Measurements from ENCODE around the gene FBXO15. TPM values are rescaled to one million over a fixed set of nuclear protein-coding genes. Genes with fewer than 3 reads are reported as not detected.

The FBXO15 gene
- total and polyA plus RNA-seq, 8 donors = 0.62 to 31.0 (median 0.84) TPM; not detected in 4

GRCh38 chr18:74116633-74117554 is 30.7 kb downstream of the FBXO15 start:
- Histone ChIP-seq H3K27me3 (peaks cover 0 to 5% (median 0%) of the 10 kb centered on the region in 3 donors), H3K27ac (no peak overlapping the region), H3K9me3 (peaks cover 0 to 12% (median 3%) of the 10 kb centered on the region in 4 donors), H3K4me1 (peaks cover 0 to 5% (median 0%) of the 10 kb centered on the region in 4 donors), H3K36me3 (no peaks in the 10 kb centered on the region), H3K4me3 (no peak overlapping the region)
- intact Hi-C loops (cut with DNase I; ENCODE audit: low total_unique reads) = no loop called here
- WGBS, 5 donors = 25 to 33% (median 30%) methylated on average over 9 of the region's 9 CpGs
- peak in 1 of 2 donors; percentile 59 for DNase-seq
- TF ChIP-seq CTCF (IDR thresholded peaks at IDR 0.05) (peak in 4 of 7 experiments; percentile 18 to 46 (median 35)), POLR2AphosphoS5 (IDR thresholded peaks at IDR 0.05) (no peak)

- 56 to 83% (median 70%) methylated on average over 4 of the region's 4 CpGs for WGBS, 5 donors
- no peak overlapping the region for H3K4me3 ChIP-seq
- intact Hi-C loops (cut with DNase I; ENCODE audit: low total_unique reads) = no loop called here
- H3K27ac ChIP-seq = no peak overlapping the region
- peaks cover 0 to 5% (median 0%) of the 10 kb centered on the region in 3 donors for H3K27me3 ChIP-seq
- peaks cover 0 to 13% (median 3%) of the 10 kb centered on the region in 4 donors for H3K9me3 ChIP-seq
- TF ChIP-seq EP300 (IDR thresholded peaks at IDR 0.05) (no peak), CTCF (IDR thresholded peaks at IDR 0.05) (no peak), POLR2AphosphoS5 (IDR thresholded peaks at IDR 0.05) (no peak), POLR2A (IDR thresholded peaks at IDR 0.05) (no peak)
- H3K4me1 ChIP-seq = peaks cover 0 to 5% (median 0%) of the 10 kb centered on the region in 4 donors
- no peaks in the 10 kb centered on the region for H3K36me3 ChIP-seq
- no peak for DNase-seq
Observed at GRCh38 chr18:74115046-74115445, 32.6 kb downstream of the FBXO15 start.

GRCh38 chr18:74114116-74114515 is 33.5 kb downstream of the FBXO15 start:
- Histone ChIP-seq H3K4me1 (peaks cover 0 to 5% (median 0%) of the 10 kb centered on the region in 4 donors), H3K9me3 (peaks cover 0 to 13% (median 3%) of the 10 kb centered on the region in 4 donors), H3K27ac (no peak overlapping the region), H3K4me3 (no peak overlapping the region), H3K36me3 (no peaks in the 10 kb centered on the region), H3K27me3 (no peaks in the 10 kb centered on the region)
- intact Hi-C loops (cut with DNase I; ENCODE audit: low total_unique reads) = no loop called here
- TF ChIP-seq POLR2A (IDR thresholded peaks at IDR 0.05) (no peak), EP300 (IDR thresholded peaks at IDR 0.05) (no peak), POLR2AphosphoS5 (IDR thresholded peaks at IDR 0.05) (no peak), CTCF (IDR thresholded peaks at IDR 0.05) (no peak)
- WGBS, 5 donors = 30 to 71% (median 54%) methylated on average over 1 of the region's 1 CpG
- DNase-seq = no peak

- no peak overlapping the region for H3K27ac ChIP-seq
- H3K9me3 ChIP-seq = peaks cover 0 to 17% (median 4%) of the 10 kb centered on the region in 4 donors
- no peak for TF ChIP-seq CTCF (IDR thresholded peaks at IDR 0.05)
- no peak for TF ChIP-seq EP300 (IDR thresholded peaks at IDR 0.05)
- no peak for TF ChIP-seq POLR2AphosphoS5 (IDR thresholded peaks at IDR 0.05)
- TF ChIP-seq POLR2A (IDR thresholded peaks at IDR 0.05) = no peak
- intact Hi-C loops (cut with DNase I; ENCODE audit: low total_unique reads) = no loop called here
- DNase-seq = no peak
- no peak overlapping the region for H3K4me3 ChIP-seq
- H3K4me1 ChIP-seq = peaks cover 0 to 5% (median 0%) of the 10 kb centered on the region in 4 donors
- no peaks in the 10 kb centered on the region for H3K36me3 ChIP-seq
- H3K27me3 ChIP-seq = no peaks in the 10 kb centered on the region
Observed at GRCh38 chr18:74113711-74114110, 33.9 kb downstream of the FBXO15 start.
